GM12878 (cell line): ENCODE results near the gene CDPF1. TPM values are rescaled to one million over a fixed set of nuclear protein-coding genes. Genes with fewer than 3 reads are reported as not detected.

Source experiments
- ATAC-seq: fragments of 200-7000 bp; cut with Tn5 transposase; 3 replicates; pipeline ENCODE4 v1.9.1; 2020; ENCODE audit warnings: mild to moderate bottlenecking, moderate library complexity
- BruUV-seq: library from RNA; stranded (reverse); fragments of 400-500 nt; replicated peaks from 2 replicates; lab custom pipeline; 2021; lab: Mats Ljungman, UMichigan
- CTCF ChIA-PET: fragments of 300-600 bp; sonication (Branson Sonifier 250); formaldehyde crosslinking; extraction: SDS; loops from one replicate; lab custom pipeline; 2021; ENCODE audit warnings: inconsistent platforms; lab: Yijun Ruan, JAX
- POLR2A ChIA-PET: fragments of 350-600 bp; formaldehyde crosslinking; extraction: SDS; loops from one replicate; lab custom pipeline; 2021; ENCODE audit warnings: inconsistent platforms; lab: Charles Lee
- RAD21 ChIA-PET: fragments of 300-600 bp; sonication (Branson Sonifier 250); formaldehyde crosslinking; loops from one replicate; lab custom pipeline; 2023; ENCODE audit warnings: antibody characterized with exemption; ENCODE audit not compliant: unreplicated experiment; lab: Charles Lee
- SMC1A ChIA-PET: fragments of 300-600 bp; sonication (Branson Sonifier 250); formaldehyde crosslinking; loops from one replicate; lab custom pipeline; 2023; ENCODE audit not compliant: unreplicated experiment, uncharacterized antibody; lab: Charles Lee
- DNase-seq: peaks from one replicate; pipeline ENCODE4 v3.0.0-alpha.2; 2011; ENCODE audit warnings: low read depth, low spot score
- FAIRE-seq: peaks from 3 replicates; lab custom pipeline; 2011; peaks lifted over from hg19 to GRCh38; lab: Jason Lieb, UNC
- H2AFZ ChIP-seq: 2 replicates; pipeline ENCODE4 v1.6.0; 2011; ENCODE audit warnings: low read depth, low read length, control low read depth; ENCODE audit not compliant: control insufficient read depth
- H3K27ac ChIP-seq: 2 replicates; pipeline ENCODE4 v1.5.1; 2011; ENCODE audit warnings: control low read depth; ENCODE audit not compliant: control insufficient read depth, insufficient read depth
- H3K27me3 ChIP-seq, 2 experiments: replicated peaks in 1 of 2; 2 replicates each; pipeline versions ENCODE4 v1.6.0 to v1.6.1; 2011; ENCODE audit warnings: low read length in 1 of 2; ENCODE audit not compliant: control insufficient read depth in 2 of 2, insufficient read depth in 2 of 2
- H3K36me3 ChIP-seq, 2 experiments: 2 replicates each; pipeline ENCODE4 v1.5.1; 2011; ENCODE audit warnings: low read length in 1 of 2; ENCODE audit not compliant: control insufficient read depth in 2 of 2, insufficient read depth in 2 of 2
- H3K4me1 ChIP-seq: 2 replicates; pipeline ENCODE4 v1.6.1; 2011; ENCODE audit warnings: mild to moderate bottlenecking, low read length, moderate library complexity, mixed read lengths; ENCODE audit not compliant: control insufficient read depth, insufficient read depth
- H3K4me2 ChIP-seq: 2 replicates; pipeline ENCODE4 v1.6.0; 2011; ENCODE audit warnings: control low read depth; ENCODE audit not compliant: control insufficient read depth, insufficient read depth
- H3K4me3 ChIP-seq: fragments of 200-600 bp; sonication (generic); 2 replicates; pipeline ENCODE4 v1.5.1; 2016
- H3K79me2 ChIP-seq: 2 replicates; pipeline ENCODE4 v1.6.0; 2011; ENCODE audit warnings: low read length; ENCODE audit not compliant: control insufficient read depth, insufficient read depth
- H3K9ac ChIP-seq: 2 replicates; pipeline ENCODE4 v1.8.0; 2011; ENCODE audit warnings: low read length, control low read depth, mixed read lengths; ENCODE audit not compliant: control insufficient read depth, insufficient read depth
- H3K9me3 ChIP-seq: replicated peaks from 3 replicates; pipeline ENCODE4 v1.5.1; 2011; ENCODE audit warnings: mild to moderate bottlenecking, low read length; ENCODE audit not compliant: control insufficient read depth, insufficient read depth
- H4K20me1 ChIP-seq: 2 replicates; pipeline ENCODE4 v1.6.0; 2011; ENCODE audit not compliant: control insufficient read depth, insufficient read depth
- ESRRA ChIP-seq: IDR thresholded peaks from 2 replicates; pipeline ENCODE4 v1.6.1; 2012; ENCODE audit warnings: mild to moderate bottlenecking, low read length, improper control_type of control experiment
- NKRF ChIP-seq: fragments of 450-650 bp; conservative IDR thresholded peaks from 2 replicates; pipeline ENCODE4 v1.6.1; 2017; ENCODE audit warnings: mild to moderate bottlenecking, moderate library complexity
- RUNX3 ChIP-seq: IDR thresholded peaks from 2 replicates; pipeline ENCODE4 v1.6.1; 2012; ENCODE audit warnings: low read length, inconsistent platforms
- WGBS: methylation state at CpG from one replicate; pipeline ENCODE4 v1.1.6; 2016; ENCODE audit warnings: low lambda C conversion rate; ENCODE audit not compliant: insufficient replicate concordance, insufficient coverage; ENCODE audit errors: missing lambda C conversion rate; 5-methylcytosine and 5-hydroxymethylcytosine counted together
- in situ Hi-C: fragments of 300-500 bp; cut with MboI; formaldehyde crosslinking; loops from 9 replicates; pipeline ENCODE4 v1.14.3; 2018; ENCODE audit warnings: mixed read lengths
- intact Hi-C: fragments of 100-400 bp; cut with micrococcal nuclease; formaldehyde crosslinking; loops from one replicate; pipeline ENCODE4 v1.14.2; 2022; ENCODE audit not compliant: unreplicated experiment
- polyA plus RNA-seq, 11 experiments: library from polyadenylated mRNA; depleted of rRNA in 4 of 11; unstranded in 6 of 11; stranded (reverse) in 5 of 11; fragments of >200 nt; fragmentation: Nextera tagmentation in 4 of 11; fragmentation: Illumina TruSeq in 1 of 11; extraction: Ambion mirVana in 4 of 11; extraction: Trizol in 1 of 11; gene quantifications; 1 replicate in 1 of 11; 2 replicates in 10 of 11; pipeline versions ENCODE4 v1.2.1 to v1.2.3, GENCODE V29; 2011 to 2016; ENCODE audit warnings: inconsistent platforms in 2 of 11, missing spikeins in 2 of 11, low read depth in 1 of 11
- total RNA-seq, 4 experiments: library from RNA; depleted of rRNA in 3 of 4; stranded (reverse); fragments of >200 nt in 3 of 4; fragmentation: Illumina TruSeq in 1 of 4; extraction: Trizol in 1 of 4; gene quantifications; 2 replicates each; pipeline versions ENCODE4 v1.2.1 to v1.2.3, GENCODE V29; 2013 to 2021

CDPF1 gene
- total and polyA plus RNA-seq, 10 of the 15 experiments (the other 5 are each of a cell fraction or from before 2014, with no cell fraction given): 1.0 to 22.4 (median 7.9) TPM

GRCh38 chr22:46202897-46203600, 47.0 kb downstream of the CDPF1 start:
- no peak overlapping the region for H3K9ac ChIP-seq
- in situ Hi-C loops: no loop called here
- no peak overlapping the region for H3K4me2 ChIP-seq
- peaks cover 0 to 2% of the 10 kb centered on the region in 2 experiments; a peak in 3 of 4 replicates for H3K36me3 ChIP-seq
- H3K79me2 ChIP-seq: no peaks in the 10 kb centered on the region
- H3K27ac ChIP-seq: no peak overlapping the region
- H3K4me1 ChIP-seq: no peaks in the 10 kb centered on the region
- H4K20me1 ChIP-seq: no peaks in the 10 kb centered on the region
- no TSS peak for BruUV-seq
- FAIRE-seq (no peak), DNase-seq (no peak), ATAC-seq (no peak)
- 85% methylated on average over 12 of the region's 12 CpGs for WGBS
- H3K27me3 ChIP-seq: no peaks in the 10 kb centered on the region
- ChIA-PET POLR2A (no interaction called here), CTCF (no interaction called here), RAD21 (no interaction called here), SMC1A (no interaction called here)
- no peak overlapping the region for H2AFZ ChIP-seq
- no peaks in the 10 kb centered on the region; the same call in 2 of the 3 replicates for H3K9me3 ChIP-seq
- intact Hi-C loops: no loop called here
- H3K4me3 ChIP-seq: no peak overlapping the region
- no peak for TF ChIP-seq NKRF
- no peak for TF ChIP-seq ESRRA
- peak; percentile 49 for TF ChIP-seq RUNX3
